OCI-LY1 (cell line): Measurements from ENCODE around the gene MED13L.

Experiments used
- H2AFZ ChIP-seq: fragments of 200-600 bp; sonication (generic), shearing (Covaris generic); 2 replicates; pipeline ENCODE4 v1.6.0; 2014; ENCODE audit warnings: antibody characterized with exemption, mild to moderate bottlenecking, low read length
- H3F3A ChIP-seq: fragments of 200-600 bp; sonication (generic), shearing (Covaris generic); 2 replicates; pipeline ENCODE4 v1.6.0; 2014; ENCODE audit warnings: mild to moderate bottlenecking, antibody characterized with exemption, low read length, moderate library complexity; ENCODE audit not compliant: insufficient read depth
- H3K27ac ChIP-seq: fragments of 200-600 bp; sonication (generic); 2 replicates; pipeline ENCODE4 v1.5.1; 2014; ENCODE audit warnings: low read length, mixed run types, mild to moderate bottlenecking, low read depth; ENCODE audit not compliant: poor library complexity, severe bottlenecking
- H3K27me3 ChIP-seq: fragments of 200-600 bp; sonication (generic); 2 replicates; pipeline ENCODE4 v1.6.0; 2014; ENCODE audit warnings: antibody characterized with exemption, mild to moderate bottlenecking, low read length, moderate library complexity; ENCODE audit not compliant: insufficient read depth
- H3K36me3 ChIP-seq: fragments of 200-600 bp; sonication (generic); 2 replicates; pipeline ENCODE4 v1.6.1; 2014; ENCODE audit warnings: mild to moderate bottlenecking, antibody characterized with exemption, low read length, moderate library complexity, mixed read lengths; ENCODE audit not compliant: insufficient read depth
- H3K4me1 ChIP-seq: fragments of 200-600 bp; sonication (generic); 2 replicates; pipeline ENCODE4 v1.5.1; 2014; ENCODE audit warnings: mild to moderate bottlenecking, low read length, moderate library complexity; ENCODE audit not compliant: insufficient read depth, severe bottlenecking
- H3K4me2 ChIP-seq: fragments of 200-600 bp; sonication (generic), shearing (Covaris generic); 2 replicates; pipeline ENCODE4 v1.6.1; 2014; ENCODE audit warnings: low read length
- H3K4me3 ChIP-seq: fragments of 200-600 bp; sonication (generic); 2 replicates; pipeline ENCODE4 v1.5.1; 2014; ENCODE audit warnings: low read length, low read depth, mild to moderate bottlenecking, mixed read lengths; ENCODE audit not compliant: poor library complexity, severe bottlenecking
- H3K79me2 ChIP-seq: fragments of 200-600 bp; shearing (Covaris generic); 2 replicates; pipeline ENCODE4 v1.6.1; 2016; ENCODE audit warnings: mixed run types, low read length, mixed read lengths; ENCODE audit not compliant: insufficient read depth
- H3K9ac ChIP-seq: fragments of 200-600 bp; sonication (generic), shearing (Covaris generic); 2 replicates; pipeline ENCODE4 v1.6.1; 2014; ENCODE audit warnings: mild to moderate bottlenecking, low read length, mixed read lengths
- H3K9me2 ChIP-seq: fragments of 200-600 bp; sonication (generic), shearing (Covaris generic); 2 replicates; pipeline ENCODE4 v1.6.1; 2014; ENCODE audit warnings: low read depth, mild to moderate bottlenecking, low read length, mixed read lengths
- H3K9me3 ChIP-seq: fragments of 200-600 bp; shearing (Covaris generic); 2 replicates; pipeline ENCODE4 v1.6.1; 2014; ENCODE audit warnings: low read length, mixed read lengths
- H4K20me1 ChIP-seq: fragments of 200-600 bp; sonication (generic), shearing (Covaris generic); 2 replicates; pipeline ENCODE4 v1.6.0; 2016; ENCODE audit warnings: mild to moderate bottlenecking, low read length; ENCODE audit not compliant: insufficient read depth
- CTCF ChIP-seq: fragments of 200-600 bp; sonication (generic), shearing (Covaris generic); IDR thresholded peaks from 2 replicates; pipeline ENCODE4 v1.5.1; 2017; ENCODE audit warnings: mild to moderate bottlenecking, antibody characterized with exemption, low read length, moderate library complexity, mixed read lengths
- EZH2 ChIP-seq: fragments of 200-600 bp; sonication (generic), shearing (Covaris generic); IDR thresholded peaks from 2 replicates; pipeline ENCODE4 v1.8.0; 2017; ENCODE audit warnings: borderline replicate concordance, mixed run types, mild to moderate bottlenecking, antibody characterized with exemption, low read length, moderate library complexity, mixed read lengths

Gene MED13L

GRCh38 chr12:116278667-116279066, 1.2 kb upstream of the MED13L start:
- H3K27me3 ChIP-seq: no peaks in the 10 kb centered on the region; the same call in 1 of the 2 replicates
- H3F3A ChIP-seq: no peaks in the 10 kb centered on the region
- no peak overlapping the region for H3K27ac ChIP-seq
- no peaks in the 10 kb centered on the region for H3K9me2 ChIP-seq
- TF ChIP-seq EZH2 (no peak), CTCF (no peak)
- H3K9ac ChIP-seq: no peak overlapping the region
- H3K4me1 ChIP-seq: peaks cover 16% of the 10 kb centered on the region
- H3K4me2 ChIP-seq: peak overlapping the region; percentile 75
- H2AFZ ChIP-seq: no peak overlapping the region
- H3K9me3 ChIP-seq: no peaks in the 10 kb centered on the region
- no peaks in the 10 kb centered on the region for H3K36me3 ChIP-seq
- H3K4me3 ChIP-seq: no peak overlapping the region
- H4K20me1 ChIP-seq: peaks cover 4% of the 10 kb centered on the region; the same call in 1 of the 2 replicates
- H3K79me2 ChIP-seq: peaks cover 16% of the 10 kb centered on the region

GRCh38 chr12:116278279-116278626, 760 bp upstream of the MED13L start:
- Histone ChIP-seq H3K27me3 (no peaks in the 10 kb centered on the region; the same call in 1 of the 2 replicates), H3K4me1 (peaks cover 16% of the 10 kb centered on the region), H4K20me1 (peaks cover 4% of the 10 kb centered on the region; the same call in 1 of the 2 replicates), H3K4me2 (peak overlapping the region; percentile 75), H3K9ac (peak overlapping the region; percentile 51; the same call in 1 of the 2 replicates), H3K9me2 (no peaks in the 10 kb centered on the region), H3K79me2 (peaks cover 20% of the 10 kb centered on the region), H3F3A (no peaks in the 10 kb centered on the region), H2AFZ (0 out of 2 replicates have a peak overlapping the region, but pooled peaks have one; percentile 72), H3K9me3 (no peaks in the 10 kb centered on the region), H3K36me3 (no peaks in the 10 kb centered on the region), H3K27ac (no peak overlapping the region), H3K4me3 (peak overlapping the region; percentile 73)
- TF ChIP-seq CTCF: no peak

- no peak overlapping the region for H3K27ac ChIP-seq
- H3K9me3 ChIP-seq: no peaks in the 10 kb centered on the region
- H3K4me3 ChIP-seq: peak overlapping the region; percentile 73
- no peaks in the 10 kb centered on the region for H3F3A ChIP-seq
- no peak overlapping the region for H2AFZ ChIP-seq
- H3K4me2 ChIP-seq: peak overlapping the region; percentile 82
- H3K4me1 ChIP-seq: peaks cover 16% of the 10 kb centered on the region
- TF ChIP-seq EZH2: no peak
- peak; percentile 3; the same call in 1 of the 2 replicates for TF ChIP-seq CTCF
- H3K79me2 ChIP-seq: peaks cover 21% of the 10 kb centered on the region
- peaks cover 4% of the 10 kb centered on the region; the same call in 1 of the 2 replicates for H4K20me1 ChIP-seq
- no peaks in the 10 kb centered on the region for H3K9me2 ChIP-seq
- peak overlapping the region; percentile 63 for H3K9ac ChIP-seq
- no peaks in the 10 kb centered on the region for H3K36me3 ChIP-seq
- H3K27me3 ChIP-seq: no peaks in the 10 kb centered on the region; the same call in 1 of the 2 replicates
Measured at GRCh38 chr12:116276652-116277466, 634 bp downstream of the MED13L start.
